PC-9 (cell line): Measurements from ENCODE around the gene C17orf78. TPM values are rescaled to one million over a fixed set of nuclear protein-coding genes. Genes with fewer than 3 reads are reported as not detected.
A peak's percentile ranks its signal among the peaks of the same experiment; 100 is the strongest.

Experiments used
- BruUV-seq: library from RNA; stranded (reverse); fragments of 400-500 nt; replicated peaks from 2 replicates; lab custom pipeline; 2021; lab: Mats Ljungman, UMichigan
- CTCF ChIA-PET: fragments of 300-600 bp; sonication (Branson Sonifier 250); formaldehyde crosslinking; loops from one replicate; lab custom pipeline; 2022; ENCODE audit warnings: antibody characterized with exemption; lab: Charles Lee
- POLR2A ChIA-PET: fragments of 300-600 bp; sonication (Branson Sonifier 250); formaldehyde crosslinking; loops from one replicate; lab custom pipeline; 2022; ENCODE audit warnings: antibody characterized with exemption; ENCODE audit not compliant: unreplicated experiment; lab: Charles Lee
- DNase-seq, 2 experiments: peaks; one replicate each; pipeline versions ENCODE4 v3.0.0 to v3.0.0-alpha.2; 2015 to 2022; ENCODE audit warnings: mixed read lengths in 1 of 2
- H2AFZ ChIP-seq: fragments of 200-600 bp; sonication (generic); 2 replicates; pipeline ENCODE4 v1.8.1; 2017; ENCODE audit warnings: antibody characterized with exemption
- H3F3A ChIP-seq: fragments of 200-600 bp; sonication (generic); 2 replicates; pipeline ENCODE4 v1.8.1; 2017; ENCODE audit warnings: antibody characterized with exemption, mild to moderate bottlenecking, low read depth; ENCODE audit not compliant: insufficient read depth
- H3K27ac ChIP-seq: fragments of 200-600 bp; sonication (generic); 2 replicates; pipeline ENCODE4 v1.6.1; 2016; ENCODE audit warnings: mixed run types
- H3K27me3 ChIP-seq: fragments of 200-600 bp; sonication (generic); 2 replicates; pipeline ENCODE4 v1.6.1; 2016; ENCODE audit warnings: low read depth, mixed run types; ENCODE audit not compliant: insufficient read depth
- H3K36me3 ChIP-seq: fragments of 200-600 bp; sonication (generic); 2 replicates; pipeline ENCODE4 v1.6.1; 2016; ENCODE audit warnings: low read depth, mixed run types
- H3K4me1 ChIP-seq: fragments of 200-600 bp; sonication (generic); replicated peaks from 2 replicates; pipeline ENCODE4 v1.6.1; 2016; ENCODE audit warnings: mixed run types; ENCODE audit not compliant: insufficient read depth
- H3K4me2 ChIP-seq: fragments of 200-600 bp; sonication (generic); 2 replicates; pipeline ENCODE4 v1.6.1; 2017; ENCODE audit warnings: mixed run types
- H3K4me3 ChIP-seq: fragments of 200-600 bp; sonication (generic); 2 replicates; pipeline ENCODE4 v1.6.1; 2016; ENCODE audit warnings: mixed run types
- H3K79me2 ChIP-seq: fragments of 200-600 bp; sonication (generic); 2 replicates; pipeline ENCODE4 v1.6.1; 2017; ENCODE audit warnings: low read depth, mixed run types
- H3K9me2 ChIP-seq: fragments of 200-600 bp; sonication (generic); 2 replicates; pipeline ENCODE4 v1.8.1; 2017; ENCODE audit warnings: mild to moderate bottlenecking; ENCODE audit not compliant: insufficient read depth
- H3K9me3 ChIP-seq: fragments of 200-600 bp; sonication (generic); 2 replicates; pipeline ENCODE4 v1.8.1; 2016; ENCODE audit warnings: low read depth; ENCODE audit not compliant: insufficient read depth
- H4K20me1 ChIP-seq: fragments of 200-600 bp; sonication (generic); 2 replicates; pipeline ENCODE4 v1.8.1; 2017; ENCODE audit not compliant: insufficient read depth
- EZH2 ChIP-seq: fragments of 200-600 bp; sonication (generic); IDR thresholded peaks from 2 replicates; pipeline ENCODE4 v1.8.0; 2017; ENCODE audit warnings: antibody characterized with exemption, low read depth
- intact Hi-C: fragments of 100-400 bp; cut with micrococcal nuclease; formaldehyde crosslinking; loops from one replicate; pipeline ENCODE4 v1.10.0; 2022; ENCODE audit not compliant: unreplicated experiment
- total RNA-seq: library from RNA; stranded (reverse); gene quantifications from 2 replicates; pipeline ENCODE4 v1.2.3, GENCODE V29; 2021
- TF ChIP-seq, protein P1 (sequence below): fragments of 200-600 bp; sonication (generic); conservative IDR thresholded peaks from 2 replicates; pipeline ENCODE4 v1.6.1; 2017; ENCODE audit warnings: mixed run types, antibody characterized with exemption, mild to moderate bottlenecking, moderate library complexity

Gene C17orf78
- total RNA-seq, 1 experiment from 2014 or later: not detected

DNA sequence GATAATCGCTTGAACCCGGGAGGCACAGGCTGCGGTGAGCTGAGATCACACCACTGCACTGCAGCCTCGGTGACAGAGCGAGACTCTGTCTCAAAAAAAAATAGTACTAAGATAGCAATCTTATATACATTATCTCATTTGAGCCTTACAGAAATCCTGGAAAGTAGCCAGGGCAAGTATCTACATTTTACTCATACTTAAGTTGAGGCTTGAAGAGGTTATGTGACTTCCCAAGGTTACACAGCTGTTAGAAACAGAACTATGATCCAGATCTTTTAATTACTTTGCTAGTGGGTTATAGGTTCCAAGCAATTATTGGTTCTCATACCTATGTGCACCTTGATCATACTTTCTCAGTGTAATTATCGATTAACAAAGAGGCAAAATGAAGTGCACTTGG is 15.4 kb downstream of the C17orf78 start:
- Histone ChIP-seq H3K27ac (no peak overlapping the region), H3K27me3 (no peaks in the 10 kb centered on the region), H3K4me3 (no peak overlapping the region), H3K36me3 (no peaks in the 10 kb centered on the region), H3K9me2 (no peaks in the 10 kb centered on the region), H3F3A (peaks cover 34% of the 10 kb centered on the region), H4K20me1 (no peaks in the 10 kb centered on the region), H3K79me2 (no peaks in the 10 kb centered on the region), H3K4me2 (no peak overlapping the region), H2AFZ (no peak overlapping the region), H3K9me3 (no peaks in the 10 kb centered on the region), H3K4me1 (peaks cover 21% of the 10 kb centered on the region)
- intact Hi-C loops: no loop called here
- DNase-seq: no peak
- ChIA-PET POLR2A (no interaction called here), CTCF (no interaction called here)
- BruUV-seq: no TSS peak
- TF ChIP-seq, protein P1, sequence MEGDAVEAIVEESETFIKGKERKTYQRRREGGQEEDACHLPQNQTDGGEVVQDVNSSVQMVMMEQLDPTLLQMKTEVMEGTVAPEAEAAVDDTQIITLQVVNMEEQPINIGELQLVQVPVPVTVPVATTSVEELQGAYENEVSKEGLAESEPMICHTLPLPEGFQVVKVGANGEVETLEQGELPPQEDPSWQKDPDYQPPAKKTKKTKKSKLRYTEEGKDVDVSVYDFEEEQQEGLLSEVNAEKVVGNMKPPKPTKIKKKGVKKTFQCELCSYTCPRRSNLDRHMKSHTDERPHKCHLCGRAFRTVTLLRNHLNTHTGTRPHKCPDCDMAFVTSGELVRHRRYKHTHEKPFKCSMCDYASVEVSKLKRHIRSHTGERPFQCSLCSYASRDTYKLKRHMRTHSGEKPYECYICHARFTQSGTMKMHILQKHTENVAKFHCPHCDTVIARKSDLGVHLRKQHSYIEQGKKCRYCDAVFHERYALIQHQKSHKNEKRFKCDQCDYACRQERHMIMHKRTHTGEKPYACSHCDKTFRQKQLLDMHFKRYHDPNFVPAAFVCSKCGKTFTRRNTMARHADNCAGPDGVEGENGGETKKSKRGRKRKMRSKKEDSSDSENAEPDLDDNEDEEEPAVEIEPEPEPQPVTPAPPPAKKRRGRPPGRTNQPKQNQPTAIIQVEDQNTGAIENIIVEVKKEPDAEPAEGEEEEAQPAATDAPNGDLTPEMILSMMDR: no peak

GRCh38 chr17:37392024-37392590 is 16.3 kb downstream of the C17orf78 start:
- no peak overlapping the region for H2AFZ ChIP-seq
- intact Hi-C loops: no loop called here
- no TSS peak for BruUV-seq
- peak overlapping the region; percentile 68 for H3K4me2 ChIP-seq
- H3K27ac ChIP-seq: peak overlapping the region; percentile 80
- POLR2A ChIA-PET: interaction anchor here (0.6 to 0.8 kb wide), 2 partner anchors 15 to 304 kb away, joined by 5 to 7 read pairs; no protein-coding TSS in a partner anchor
- H3K79me2 ChIP-seq: no peaks in the 10 kb centered on the region
- peak; percentile 20 to 92 for DNase-seq
- peak overlapping the region; percentile 37; the same call in 1 of the 2 replicates for H3K4me3 ChIP-seq
- peaks cover 21% of the 10 kb centered on the region for H3K4me1 ChIP-seq
- peaks cover 34% of the 10 kb centered on the region for H3F3A ChIP-seq
- no peaks in the 10 kb centered on the region for H4K20me1 ChIP-seq
- H3K9me3 ChIP-seq: no peaks in the 10 kb centered on the region
- H3K36me3 ChIP-seq: no peaks in the 10 kb centered on the region
- CTCF ChIA-PET: interaction anchor here (0.5 to 1.3 kb wide), 3 partner anchors 19 to 177 kb away, joined by 3 to 9 read pairs (median 4); no protein-coding TSS in a partner anchor
- H3K27me3 ChIP-seq: no peaks in the 10 kb centered on the region
- TF ChIP-seq, protein P1: no peak
- no peaks in the 10 kb centered on the region for H3K9me2 ChIP-seq

- Histone ChIP-seq H3K9me2 (no peaks in the 10 kb centered on the region), H3K27me3 (no peaks in the 10 kb centered on the region), H3K36me3 (no peaks in the 10 kb centered on the region), H3K4me3 (no peak overlapping the region), H3K27ac (peak overlapping the region; percentile 80; the same call in 1 of the 2 replicates), H2AFZ (no peak overlapping the region), H3K79me2 (no peaks in the 10 kb centered on the region), H3K4me2 (peak overlapping the region; percentile 68; the same call in 1 of the 2 replicates), H3K9me3 (no peaks in the 10 kb centered on the region), H3K4me1 (peaks cover 30% of the 10 kb centered on the region), H3F3A (peaks cover 37% of the 10 kb centered on the region), H4K20me1 (no peaks in the 10 kb centered on the region)
- intact Hi-C loops: no loop called here
- no peak for TF ChIP-seq EZH2
- TF ChIP-seq, protein P1: no peak
- no TSS peak for BruUV-seq
- no peak for DNase-seq
- POLR2A ChIA-PET: no interaction called here
- CTCF ChIA-PET: interaction anchor here (0.7 kb wide), 1 partner anchor 1692 kb away, joined by 3 read pairs; no protein-coding TSS in a partner anchor
Observed at GRCh38 chr17:37393352-37393751, 17.6 kb downstream of the C17orf78 start.
